ENCODE data around the gene PLEKHA7.

DNA sequence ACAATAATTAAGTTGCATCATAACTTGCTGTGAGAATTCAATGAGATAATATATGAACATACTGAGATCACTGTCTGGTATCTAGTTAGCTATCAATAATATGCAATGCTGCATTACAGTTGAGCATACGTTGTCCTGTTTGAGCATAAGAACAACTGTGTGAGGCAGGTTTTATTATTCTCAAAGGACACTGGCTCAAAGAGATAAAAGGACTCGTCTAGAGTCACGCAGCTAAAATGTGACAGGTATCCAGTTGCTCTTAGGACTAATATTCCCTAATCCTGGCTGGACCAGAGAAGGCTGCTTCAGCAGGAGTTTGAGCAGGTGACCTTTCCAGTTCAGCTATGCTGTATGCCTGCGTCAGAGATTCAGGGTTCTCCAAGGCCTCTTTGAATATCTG lies 92.5 kb downstream of the PLEKHA7 start:
- TF ChIP-seq ZNF17 (CRISPR knock-in tag; IDR thresholded peaks at IDR 0.05) (no peak), ZSCAN5A (CRISPR knock-in tag; IDR thresholded peaks at IDR 0.05; ENCODE audit: borderline replicate concordance) (no peak), SP1 (IDR thresholded peaks at IDR 0.05) (no peak), SP1 (CRISPR knock-in tag; IDR thresholded peaks at IDR 0.05) (no peak), ZBTB25 (CRISPR knock-in tag; IDR thresholded peaks at IDR 0.05) (no peak), ZNF761 (CRISPR knock-in tag; conservative IDR thresholded peaks at IDR 0.05) (no peak)
- TF ChIP-seq, protein P1, sequence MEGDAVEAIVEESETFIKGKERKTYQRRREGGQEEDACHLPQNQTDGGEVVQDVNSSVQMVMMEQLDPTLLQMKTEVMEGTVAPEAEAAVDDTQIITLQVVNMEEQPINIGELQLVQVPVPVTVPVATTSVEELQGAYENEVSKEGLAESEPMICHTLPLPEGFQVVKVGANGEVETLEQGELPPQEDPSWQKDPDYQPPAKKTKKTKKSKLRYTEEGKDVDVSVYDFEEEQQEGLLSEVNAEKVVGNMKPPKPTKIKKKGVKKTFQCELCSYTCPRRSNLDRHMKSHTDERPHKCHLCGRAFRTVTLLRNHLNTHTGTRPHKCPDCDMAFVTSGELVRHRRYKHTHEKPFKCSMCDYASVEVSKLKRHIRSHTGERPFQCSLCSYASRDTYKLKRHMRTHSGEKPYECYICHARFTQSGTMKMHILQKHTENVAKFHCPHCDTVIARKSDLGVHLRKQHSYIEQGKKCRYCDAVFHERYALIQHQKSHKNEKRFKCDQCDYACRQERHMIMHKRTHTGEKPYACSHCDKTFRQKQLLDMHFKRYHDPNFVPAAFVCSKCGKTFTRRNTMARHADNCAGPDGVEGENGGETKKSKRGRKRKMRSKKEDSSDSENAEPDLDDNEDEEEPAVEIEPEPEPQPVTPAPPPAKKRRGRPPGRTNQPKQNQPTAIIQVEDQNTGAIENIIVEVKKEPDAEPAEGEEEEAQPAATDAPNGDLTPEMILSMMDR (CRISPR knock-in tag; IDR thresholded peaks at IDR 0.05), result no peak
